ENCODE data around the gene RRH.

The RRH gene

DNA sequence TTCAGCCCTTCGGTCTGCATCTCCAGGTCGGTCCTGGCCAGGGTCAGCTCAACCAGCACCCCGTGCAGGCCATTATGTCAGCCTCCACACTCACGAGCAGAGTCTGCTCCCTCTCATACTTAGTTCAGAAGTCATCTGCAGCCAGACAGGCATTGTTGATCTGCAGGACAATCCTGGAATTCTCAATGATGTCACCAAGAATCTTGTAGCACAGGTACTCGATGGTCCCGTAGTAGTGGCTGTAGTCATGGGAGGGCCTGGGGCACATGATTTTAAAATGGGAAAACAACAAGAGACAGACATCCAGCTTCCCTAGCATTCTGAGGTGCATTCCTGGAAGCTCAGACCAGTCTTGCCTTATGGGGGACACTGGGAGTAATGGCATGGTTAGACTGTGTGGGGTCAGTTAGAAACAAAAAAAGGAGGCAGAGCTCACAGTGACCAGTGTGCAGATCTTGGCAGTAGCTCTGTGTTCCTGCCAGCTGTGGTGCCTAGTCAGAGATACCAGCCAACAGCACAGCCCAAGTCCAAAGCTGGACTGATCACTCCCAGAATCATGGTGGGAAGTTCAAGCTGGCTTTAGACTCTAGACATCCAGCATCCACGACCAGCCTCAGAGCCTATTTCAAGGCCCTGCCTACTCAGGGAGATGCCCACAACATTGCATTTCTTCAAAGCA, 52.0 kb downstream of the RRH start:
- no peak overlapping the region for H3K4me3 ChIP-seq (ENCODE audit: low read depth, low read length)
- no peak for DNase-seq (ENCODE audit: low read depth, low spot score)

DNA sequence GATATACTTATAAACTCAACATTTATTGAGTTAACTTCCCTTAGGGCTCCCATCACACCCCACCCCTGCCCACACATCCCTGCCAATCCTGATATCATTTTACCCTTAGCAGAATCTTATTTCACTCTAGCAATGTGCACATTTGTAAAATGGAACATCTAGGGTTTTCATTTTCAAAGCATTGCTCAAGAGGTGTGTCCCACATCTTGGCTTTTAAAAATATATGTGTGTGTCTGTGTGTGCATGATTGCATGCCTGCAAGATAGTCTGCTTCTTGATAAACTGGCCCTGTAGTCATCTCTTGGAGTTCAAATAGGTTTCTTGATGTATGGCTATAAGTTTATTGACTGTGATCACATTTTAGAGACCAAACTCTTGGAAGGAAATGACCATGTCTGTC, 58.5 kb downstream of the RRH start:
- DNase-seq (ENCODE audit: low read depth, low spot score): no peak
- TF ChIP-seq, protein P1, sequence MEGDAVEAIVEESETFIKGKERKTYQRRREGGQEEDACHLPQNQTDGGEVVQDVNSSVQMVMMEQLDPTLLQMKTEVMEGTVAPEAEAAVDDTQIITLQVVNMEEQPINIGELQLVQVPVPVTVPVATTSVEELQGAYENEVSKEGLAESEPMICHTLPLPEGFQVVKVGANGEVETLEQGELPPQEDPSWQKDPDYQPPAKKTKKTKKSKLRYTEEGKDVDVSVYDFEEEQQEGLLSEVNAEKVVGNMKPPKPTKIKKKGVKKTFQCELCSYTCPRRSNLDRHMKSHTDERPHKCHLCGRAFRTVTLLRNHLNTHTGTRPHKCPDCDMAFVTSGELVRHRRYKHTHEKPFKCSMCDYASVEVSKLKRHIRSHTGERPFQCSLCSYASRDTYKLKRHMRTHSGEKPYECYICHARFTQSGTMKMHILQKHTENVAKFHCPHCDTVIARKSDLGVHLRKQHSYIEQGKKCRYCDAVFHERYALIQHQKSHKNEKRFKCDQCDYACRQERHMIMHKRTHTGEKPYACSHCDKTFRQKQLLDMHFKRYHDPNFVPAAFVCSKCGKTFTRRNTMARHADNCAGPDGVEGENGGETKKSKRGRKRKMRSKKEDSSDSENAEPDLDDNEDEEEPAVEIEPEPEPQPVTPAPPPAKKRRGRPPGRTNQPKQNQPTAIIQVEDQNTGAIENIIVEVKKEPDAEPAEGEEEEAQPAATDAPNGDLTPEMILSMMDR (IDR thresholded peaks at IDR 0.05; ENCODE audit: low read depth, low read length): no peak
- in situ Hi-C loops (cut with HindIII; ENCODE audit: low sequenced_read_pairs): no loop called here
- no peak overlapping the region for H3K4me3 ChIP-seq (ENCODE audit: low read depth, low read length)

More for the DNA sequence above, 52.0 kb downstream of the RRH start:
- in situ Hi-C loops (cut with HindIII; ENCODE audit: low sequenced_read_pairs): no loop called here
- TF ChIP-seq, protein P1 (IDR thresholded peaks at IDR 0.05; ENCODE audit: low read depth, low read length): no peak

DNA sequence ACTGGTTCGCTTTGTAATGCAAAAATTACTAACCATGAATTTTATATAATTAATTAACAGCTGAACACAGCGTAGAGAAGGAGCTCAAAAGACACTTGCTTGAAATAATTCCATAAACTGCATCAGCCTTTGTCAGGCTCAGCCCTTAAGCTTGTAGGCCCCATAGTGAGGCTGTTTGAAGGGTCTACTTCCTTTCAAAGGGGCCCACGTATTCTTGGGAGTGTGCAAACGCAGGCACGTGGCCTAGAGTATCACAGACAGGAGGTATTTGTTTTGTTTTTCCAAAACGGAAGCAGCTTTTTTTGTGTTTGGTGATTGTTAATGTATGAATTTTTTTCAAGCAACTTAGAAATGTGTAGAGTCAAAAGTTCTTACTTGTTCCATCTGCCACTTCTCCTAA, 59.3 kb downstream of the RRH start:
- no peak overlapping the region for H3K4me3 ChIP-seq (ENCODE audit: low read depth, low read length)
- TF ChIP-seq, protein P1 (IDR thresholded peaks at IDR 0.05; ENCODE audit: low read depth, low read length): no peak
- DNase-seq (ENCODE audit: low read depth, low spot score): no peak
- in situ Hi-C loops (cut with HindIII; ENCODE audit: low sequenced_read_pairs): no loop called here

DNA sequence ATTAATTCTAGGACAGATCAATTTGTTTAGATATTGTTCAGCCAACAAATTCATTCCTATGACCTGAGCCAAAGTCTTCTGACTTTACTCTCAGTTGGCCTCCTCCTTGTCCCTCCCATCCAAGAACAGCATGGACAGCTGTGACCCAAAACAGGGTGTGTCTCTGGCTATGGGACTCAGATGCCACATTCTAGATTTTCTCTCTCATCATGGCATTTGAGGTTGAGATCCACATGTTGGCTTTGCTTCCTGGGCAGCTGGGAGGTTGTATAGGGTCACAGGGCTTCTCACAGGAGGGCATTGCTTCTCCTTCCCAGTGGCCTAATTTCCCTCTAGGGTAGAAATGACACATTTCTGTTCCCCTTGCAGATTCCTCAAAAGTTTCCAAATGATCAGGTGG, 62.3 kb downstream of the RRH start:
- DNase-seq (ENCODE audit: low read depth, low spot score): no peak
- H3K4me3 ChIP-seq (ENCODE audit: low read depth, low read length): no peak overlapping the region
- TF ChIP-seq, protein P1 (IDR thresholded peaks at IDR 0.05; ENCODE audit: low read depth, low read length): no peak
- in situ Hi-C loops (cut with HindIII; ENCODE audit: low sequenced_read_pairs): no loop called here
